ENCODE measurements around the gene FBXO11. TPM values are rescaled to one million over a fixed set of nuclear protein-coding genes. Genes with fewer than 3 reads are reported as not detected.
"Not testable (repeated sequence)": the region's sequence is repeated elsewhere in the genome, so short reads cannot be mapped to it uniquely, and the experiment has no call there.

The FBXO11 gene
- total RNA-seq, 2 donors from 2014 or later, result 42.7 to 48.4 TPM

DNA sequence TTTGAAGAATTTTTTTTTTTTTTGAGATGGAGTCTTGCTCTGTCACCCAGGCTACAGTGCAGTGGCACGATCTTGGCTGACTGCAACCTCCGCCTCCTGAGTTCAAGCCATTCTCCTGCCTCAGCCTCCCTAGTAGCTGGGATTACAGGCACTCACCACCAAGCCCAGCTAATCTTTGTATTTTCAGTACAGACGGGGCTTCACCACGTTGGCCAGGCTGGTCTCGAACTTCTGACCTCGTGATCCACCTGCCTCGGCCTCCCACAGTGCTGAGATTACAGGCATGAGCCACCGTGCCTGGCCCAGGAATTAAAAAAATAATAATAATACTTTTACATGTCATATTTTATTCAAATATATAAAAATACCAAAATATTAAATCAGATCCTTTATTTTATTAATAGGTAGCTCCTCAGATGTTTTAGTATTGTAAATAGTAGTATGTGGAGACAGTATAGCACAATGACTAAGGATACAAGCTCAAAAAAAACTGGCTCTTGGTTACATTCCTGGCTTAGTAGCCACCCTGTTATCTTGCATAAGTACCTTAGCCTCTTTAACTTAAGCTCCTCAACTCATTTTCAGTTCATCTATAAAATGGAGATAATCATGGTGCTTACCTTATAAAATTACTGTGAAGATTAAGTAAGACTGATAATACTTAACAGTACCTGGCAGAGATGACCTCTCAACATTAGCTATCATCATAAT lies 53.1 kb downstream of the FBXO11 start:
- H3K36me3 Mint-ChIP-seq; ATAC-seq; H3K27ac Mint-ChIP-seq; DNase-seq (ENCODE audit: low spot score); H3K9me3 Mint-ChIP-seq; H3K27me3 Mint-ChIP-seq; H3K4me3 Mint-ChIP-seq: not testable (repeated sequence)
- peaks cover 33 to 45% of the 10 kb centered on the region in 2 donors for H3K4me1 Mint-ChIP-seq (ENCODE audit: low read depth in 2 of 2)

DNA sequence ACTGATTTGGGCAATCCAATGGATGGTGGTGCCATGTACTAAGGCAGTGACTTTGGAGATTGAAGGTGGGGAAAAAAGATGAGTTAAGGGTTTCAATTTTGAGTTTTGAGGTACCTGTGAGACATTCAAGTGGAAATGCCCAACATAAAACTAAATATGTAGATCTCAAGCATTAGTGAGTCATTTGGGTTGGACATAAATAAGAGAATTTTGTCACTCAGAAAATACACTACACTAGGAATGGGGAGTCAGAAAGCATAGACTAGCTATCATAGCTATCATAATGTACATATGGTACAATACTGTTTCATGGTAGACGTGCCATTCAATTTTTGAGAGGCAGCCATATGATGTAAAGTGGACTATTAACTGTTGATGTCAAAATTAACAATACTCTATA lies 56.1 kb downstream of the FBXO11 start:
- H3K36me3 Mint-ChIP-seq, result no peaks in the 10 kb centered on the region
- no peak overlapping the region for H3K27ac Mint-ChIP-seq
- H3K9me3 Mint-ChIP-seq, result no peaks in the 10 kb centered on the region
- DNase-seq (ENCODE audit: low spot score) (no peak), ATAC-seq (no peak)
- no peak overlapping the region for H3K4me3 Mint-ChIP-seq
- no peaks in the 10 kb centered on the region for H3K27me3 Mint-ChIP-seq
- H3K4me1 Mint-ChIP-seq (ENCODE audit: low read depth in 2 of 2), result peaks cover 21 to 22% of the 10 kb centered on the region in 2 donors

DNA sequence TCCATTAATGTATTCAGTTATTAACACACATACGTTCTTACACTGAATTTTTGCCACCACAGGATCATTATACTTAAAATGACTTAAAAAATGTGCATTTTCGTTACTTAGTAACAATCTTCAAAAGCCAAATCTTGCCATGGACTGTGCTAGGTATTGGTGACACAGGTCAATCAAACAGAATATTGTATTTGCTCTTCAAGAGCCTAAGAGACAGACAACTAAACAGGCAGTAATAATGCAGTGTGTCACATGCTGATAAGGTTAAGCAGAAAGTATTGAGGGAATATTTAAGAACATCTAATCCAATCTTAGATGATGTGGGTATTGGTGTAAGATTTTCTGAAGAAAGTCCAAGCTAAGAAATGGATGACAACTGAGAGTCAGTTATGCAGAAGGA lies 56.9 kb downstream of the FBXO11 start:
- H3K4me1 Mint-ChIP-seq (ENCODE audit: low read depth in 2 of 2), result peaks cover 26 to 30% of the 10 kb centered on the region in 2 donors
- H3K27ac Mint-ChIP-seq, result no peak overlapping the region
- no peak for ATAC-seq
- H3K27me3 Mint-ChIP-seq, result no peaks in the 10 kb centered on the region
- H3K9me3 Mint-ChIP-seq, result no peaks in the 10 kb centered on the region
- no peaks in the 10 kb centered on the region for H3K36me3 Mint-ChIP-seq
- no peak overlapping the region for H3K4me3 Mint-ChIP-seq
- DNase-seq (ENCODE audit: low spot score), result no peak

DNA sequence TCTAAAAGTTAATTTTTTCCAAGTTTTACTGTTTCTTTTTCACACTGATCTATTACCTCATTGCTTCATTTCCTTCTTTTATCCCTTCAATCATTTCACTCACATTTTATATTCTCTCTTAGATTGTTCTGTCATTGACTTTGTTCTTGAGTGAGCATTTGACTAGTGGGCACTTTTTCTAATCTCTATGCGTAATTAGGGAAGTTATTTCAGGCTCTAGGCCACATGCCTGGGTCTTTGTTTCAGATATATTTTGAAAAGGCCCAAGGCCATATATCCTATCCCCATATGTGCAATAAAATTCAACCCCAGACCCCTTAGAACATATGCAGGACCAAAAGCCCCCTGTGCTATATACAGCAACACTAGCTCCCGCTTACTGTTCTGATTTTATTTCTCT lies 62.1 kb downstream of the FBXO11 start:
- H3K27ac Mint-ChIP-seq, result peak overlapping the region; percentile 9 to 11
- no peaks in the 10 kb centered on the region for H3K9me3 Mint-ChIP-seq
- no peaks in the 10 kb centered on the region for H3K36me3 Mint-ChIP-seq
- H3K4me1 Mint-ChIP-seq (ENCODE audit: low read depth in 2 of 2), result peaks cover 21 to 33% of the 10 kb centered on the region in 2 donors
- H3K4me3 Mint-ChIP-seq, result peak overlapping the region; percentile 2
- H3K27me3 Mint-ChIP-seq, result no peaks in the 10 kb centered on the region
- ATAC-seq, result no peak
- no peak for DNase-seq (ENCODE audit: low spot score)

DNA sequence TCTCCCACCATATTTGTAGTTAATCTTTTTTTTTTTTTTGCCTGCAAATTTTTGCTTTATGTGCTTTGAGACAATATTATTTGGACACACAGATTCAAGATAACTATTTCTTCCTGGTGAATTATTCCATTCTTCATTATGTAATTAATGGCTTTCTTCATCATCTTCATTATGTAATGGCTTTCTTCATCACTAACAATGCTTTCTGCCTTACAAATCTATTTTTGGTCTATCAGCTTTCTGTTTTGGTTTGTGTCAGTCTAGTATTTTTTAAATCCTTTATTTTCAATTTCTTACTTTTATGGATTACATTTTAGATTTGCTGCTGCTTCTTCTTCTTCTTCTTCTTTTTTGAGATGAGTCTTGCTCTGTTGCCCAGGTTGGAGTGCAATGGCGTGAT lies 62.9 kb downstream of the FBXO11 start:
- H3K4me3 Mint-ChIP-seq, result no peak overlapping the region
- no peak for ATAC-seq
- no peaks in the 10 kb centered on the region for H3K9me3 Mint-ChIP-seq
- H3K27ac Mint-ChIP-seq, result peak overlapping the region in 1 of 2 donors; percentile 11
- H3K4me1 Mint-ChIP-seq (ENCODE audit: low read depth in 2 of 2), result peaks cover 21 to 33% of the 10 kb centered on the region in 2 donors
- DNase-seq (ENCODE audit: low spot score), result no peak
- H3K27me3 Mint-ChIP-seq, result no peaks in the 10 kb centered on the region
- H3K36me3 Mint-ChIP-seq, result peaks cover 5% of the 10 kb centered on the region

DNA sequence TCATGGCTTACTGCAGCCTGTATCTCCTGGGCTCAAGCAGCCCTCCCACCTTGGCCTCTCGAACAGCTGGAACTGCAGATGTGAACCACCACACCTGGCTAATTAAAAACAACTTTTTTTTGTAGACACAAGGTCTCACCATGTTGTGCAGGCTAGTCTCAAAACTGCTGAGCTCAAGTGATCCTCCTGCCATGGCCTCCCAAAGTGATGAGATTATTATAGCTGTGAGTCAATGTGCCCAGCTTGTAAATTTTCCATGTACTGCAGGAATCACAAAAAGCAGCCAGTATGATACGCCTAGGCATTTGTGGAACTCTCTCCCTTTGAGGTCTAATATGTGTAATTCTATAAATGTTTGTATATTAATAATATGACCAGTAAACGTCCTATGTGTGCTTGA lies 63.5 kb downstream of the FBXO11 start:
- DNase-seq (ENCODE audit: low spot score) (no peak), ATAC-seq (no peak)
- peaks cover 21 to 29% of the 10 kb centered on the region in 2 donors for H3K4me1 Mint-ChIP-seq (ENCODE audit: low read depth in 2 of 2)
- peaks cover 5% of the 10 kb centered on the region for H3K36me3 Mint-ChIP-seq
- H3K4me3 Mint-ChIP-seq, result no peak overlapping the region
- H3K9me3 Mint-ChIP-seq, result no peaks in the 10 kb centered on the region
- no peaks in the 10 kb centered on the region for H3K27me3 Mint-ChIP-seq
- peak overlapping the region in 1 of 2 donors; percentile 11 for H3K27ac Mint-ChIP-seq

DNA sequence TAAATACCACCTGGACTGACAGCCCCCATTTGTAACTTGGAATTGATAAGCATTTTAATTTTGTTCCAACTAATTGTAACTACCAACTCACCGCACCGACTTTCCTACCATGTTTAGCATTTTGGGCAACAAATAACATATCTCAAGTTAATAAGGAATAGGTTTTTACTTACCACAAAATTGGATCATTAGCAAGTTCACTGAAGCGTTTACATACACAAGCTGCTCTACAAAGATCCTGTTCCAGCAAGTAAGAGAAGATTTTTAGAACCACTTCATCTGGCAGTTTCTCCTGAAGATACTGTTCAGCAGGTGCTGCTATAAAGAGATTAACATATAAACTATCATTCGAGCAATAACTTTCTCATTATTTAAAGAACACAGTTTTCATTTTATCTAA lies 67.6 kb downstream of the FBXO11 start:
- peaks cover 10 to 13% of the 10 kb centered on the region in 2 donors for H3K4me1 Mint-ChIP-seq (ENCODE audit: low read depth in 2 of 2)
- DNase-seq (ENCODE audit: low spot score), result no peak
- no peaks in the 10 kb centered on the region for H3K27me3 Mint-ChIP-seq
- H3K9me3 Mint-ChIP-seq, result no peaks in the 10 kb centered on the region
- no peak for ATAC-seq
- H3K27ac Mint-ChIP-seq, result peak overlapping the region in 1 of 2 donors; percentile 23
- no peak overlapping the region for H3K4me3 Mint-ChIP-seq
- H3K36me3 Mint-ChIP-seq, result peaks cover 12% of the 10 kb centered on the region

DNA sequence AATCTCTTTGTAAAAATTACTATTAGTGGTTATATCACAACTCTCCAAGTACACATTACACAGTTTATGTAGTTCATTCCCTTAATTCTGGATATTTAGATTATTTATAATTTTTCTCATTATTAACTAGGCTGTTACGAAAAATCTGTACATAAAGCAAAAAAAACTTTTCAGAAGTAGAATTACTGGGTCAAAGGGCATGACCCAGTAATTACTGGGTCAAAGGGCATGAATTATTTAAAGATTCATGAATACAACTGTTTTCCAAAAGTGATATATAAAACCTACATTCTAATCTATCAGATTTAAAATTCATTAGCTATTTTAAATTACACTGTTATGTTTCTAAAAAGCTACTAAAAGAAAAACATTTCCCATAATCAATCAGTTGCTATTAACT lies 68.0 kb downstream of the FBXO11 start:
- Mint-ChIP-seq H3K4me1 (ENCODE audit: low read depth in 2 of 2) (peaks cover 6 to 8% of the 10 kb centered on the region in 2 donors), H3K4me3 (no peak overlapping the region), H3K9me3 (no peaks in the 10 kb centered on the region), H3K27me3 (no peaks in the 10 kb centered on the region), H3K36me3 (peaks cover 12% of the 10 kb centered on the region), H3K27ac (no peak overlapping the region)
- DNase-seq (ENCODE audit: low spot score) (no peak), ATAC-seq (no peak)

DNA sequence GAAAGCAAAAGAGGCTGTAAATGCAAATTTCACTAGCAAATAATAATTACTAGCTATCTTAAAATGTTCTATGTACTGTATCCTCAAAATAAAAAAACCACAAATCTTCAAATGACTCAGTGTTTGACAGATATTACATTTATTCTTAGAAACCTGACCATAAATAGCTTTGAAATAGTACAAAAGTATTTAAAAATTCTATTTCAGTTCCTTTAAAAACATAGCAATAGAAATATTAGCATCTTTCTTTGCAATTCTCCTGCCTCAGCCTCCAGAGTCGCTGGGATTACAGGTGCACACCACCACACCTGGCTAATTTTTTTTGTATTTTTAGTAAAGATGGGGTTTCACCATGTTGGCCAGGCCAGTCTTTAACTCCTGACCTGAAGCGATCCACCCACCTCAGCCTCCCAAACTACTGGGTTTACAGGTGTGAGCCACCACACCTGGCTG lies 72.8 kb downstream of the FBXO11 start:
- ATAC-seq (no peak), DNase-seq (ENCODE audit: low spot score) (no peak)
- H3K27ac Mint-ChIP-seq, result no peak overlapping the region
- no peaks in the 10 kb centered on the region for H3K27me3 Mint-ChIP-seq
- no peaks in the 10 kb centered on the region for H3K9me3 Mint-ChIP-seq
- no peaks in the 10 kb centered on the region for H3K4me1 Mint-ChIP-seq (ENCODE audit: low read depth in 2 of 2)
- H3K36me3 Mint-ChIP-seq, result peaks cover 26% of the 10 kb centered on the region
- no peak overlapping the region for H3K4me3 Mint-ChIP-seq

DNA sequence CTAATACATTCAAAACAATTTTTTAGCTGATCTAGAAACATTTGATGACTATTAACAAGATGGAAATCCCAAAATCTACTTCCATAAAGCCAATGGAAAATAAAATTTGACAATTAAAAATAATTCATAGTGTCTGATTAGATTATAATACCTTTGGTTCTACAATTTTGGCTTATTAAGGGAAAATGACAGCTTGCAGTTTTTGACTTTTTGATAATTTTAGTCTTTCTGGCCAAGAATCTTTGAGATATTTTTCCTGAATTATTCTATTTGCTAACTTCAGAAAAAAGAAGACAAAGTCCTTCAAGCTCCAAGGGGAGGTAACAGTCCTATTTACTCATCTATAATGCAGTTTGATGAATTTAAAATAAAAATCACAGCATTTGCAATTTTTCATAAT lies 83.8 kb downstream of the FBXO11 start:
- no peak overlapping the region for H3K4me3 Mint-ChIP-seq
- no peaks in the 10 kb centered on the region for H3K27me3 Mint-ChIP-seq
- no peak overlapping the region for H3K27ac Mint-ChIP-seq
- no peak for ATAC-seq
- no peaks in the 10 kb centered on the region for H3K4me1 Mint-ChIP-seq (ENCODE audit: low read depth in 2 of 2)
- peaks cover 12% of the 10 kb centered on the region for H3K36me3 Mint-ChIP-seq
- DNase-seq (ENCODE audit: low spot score), result no peak
- H3K9me3 Mint-ChIP-seq, result no peaks in the 10 kb centered on the region

DNA sequence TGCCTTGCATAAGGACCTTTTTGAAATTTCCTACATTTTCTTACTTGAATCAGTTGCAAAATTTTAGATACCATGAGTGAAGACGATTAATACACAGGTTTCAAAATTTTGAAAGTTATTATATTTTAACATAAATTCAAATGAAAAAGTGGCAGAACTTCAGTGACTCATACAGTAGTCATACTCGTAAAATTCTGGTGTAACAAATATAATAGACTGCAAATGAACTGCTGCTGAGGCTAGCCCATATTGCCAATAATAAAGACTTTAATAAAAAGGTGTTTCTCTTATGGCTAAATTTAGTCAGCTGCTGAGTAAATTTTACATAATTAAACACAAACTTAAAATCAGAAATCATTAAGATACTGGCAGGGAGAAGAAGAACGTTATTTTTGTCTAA lies 86.5 kb downstream of the FBXO11 start:
- H3K36me3 Mint-ChIP-seq, result peaks cover 14% of the 10 kb centered on the region
- H3K4me1 Mint-ChIP-seq (ENCODE audit: low read depth in 2 of 2), result no peaks in the 10 kb centered on the region
- no peak for DNase-seq (ENCODE audit: low spot score)
- no peak overlapping the region for H3K27ac Mint-ChIP-seq
- no peaks in the 10 kb centered on the region for H3K9me3 Mint-ChIP-seq
- no peak overlapping the region for H3K4me3 Mint-ChIP-seq
- no peaks in the 10 kb centered on the region for H3K27me3 Mint-ChIP-seq
- no peak for ATAC-seq

DNA sequence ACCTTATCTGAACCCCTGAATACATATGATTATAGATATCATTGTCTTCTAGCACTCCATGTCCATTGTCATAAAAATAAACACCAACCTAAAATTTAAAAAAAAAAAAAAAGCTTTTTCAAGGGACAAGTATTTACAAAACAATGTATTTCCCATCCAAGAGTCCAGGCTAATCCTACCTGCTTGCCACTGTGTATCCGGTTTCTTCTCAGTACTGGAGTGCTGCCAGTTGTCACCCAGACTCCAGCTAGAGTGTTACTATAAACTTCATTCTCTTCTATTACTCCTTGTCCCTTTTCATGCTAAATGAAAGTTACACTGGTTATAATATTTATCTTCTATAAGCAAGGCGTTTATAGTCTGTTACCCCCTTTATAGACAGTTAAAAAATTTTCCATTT lies 87.5 kb downstream of the FBXO11 start:
- Mint-ChIP-seq H3K36me3 (peaks cover 17% of the 10 kb centered on the region), H3K4me1 (ENCODE audit: low read depth in 2 of 2) (no peaks in the 10 kb centered on the region), H3K9me3 (no peaks in the 10 kb centered on the region), H3K27ac (peak overlapping the region in 1 of 2 donors; percentile 19), H3K27me3 (no peaks in the 10 kb centered on the region), H3K4me3 (no peak overlapping the region)
- ATAC-seq (no peak), DNase-seq (ENCODE audit: low spot score) (no peak)

DNA sequence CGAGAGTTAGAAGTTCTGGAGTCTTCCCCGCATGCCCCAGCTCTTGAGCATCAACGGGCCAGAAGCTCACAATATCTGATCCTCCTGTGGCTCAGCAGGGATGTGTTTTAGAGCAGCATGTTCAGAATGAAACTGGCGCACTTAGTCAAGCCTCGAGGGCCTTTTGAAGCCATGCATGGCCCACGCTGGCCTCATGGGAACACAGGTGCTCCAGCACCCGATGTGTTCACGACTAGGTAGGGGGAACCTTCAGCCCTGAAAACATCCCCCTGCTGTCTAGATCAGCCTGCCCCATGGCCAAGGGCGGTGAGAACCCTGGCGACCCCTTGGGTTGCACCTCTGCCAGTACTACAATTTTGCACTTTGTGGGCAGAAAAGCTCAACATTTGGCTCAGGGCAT lies 90.5 kb downstream of the FBXO11 start:
- Mint-ChIP-seq H3K4me1 (ENCODE audit: low read depth in 2 of 2) (peaks cover 0 to 7% of the 10 kb centered on the region in 2 donors), H3K36me3 (peaks cover 26% of the 10 kb centered on the region), H3K9me3 (no peaks in the 10 kb centered on the region), H3K27ac (no peak overlapping the region), H3K4me3 (no peak overlapping the region), H3K27me3 (no peaks in the 10 kb centered on the region)
- no peak for DNase-seq (ENCODE audit: low spot score)
- no peak for ATAC-seq

DNA sequence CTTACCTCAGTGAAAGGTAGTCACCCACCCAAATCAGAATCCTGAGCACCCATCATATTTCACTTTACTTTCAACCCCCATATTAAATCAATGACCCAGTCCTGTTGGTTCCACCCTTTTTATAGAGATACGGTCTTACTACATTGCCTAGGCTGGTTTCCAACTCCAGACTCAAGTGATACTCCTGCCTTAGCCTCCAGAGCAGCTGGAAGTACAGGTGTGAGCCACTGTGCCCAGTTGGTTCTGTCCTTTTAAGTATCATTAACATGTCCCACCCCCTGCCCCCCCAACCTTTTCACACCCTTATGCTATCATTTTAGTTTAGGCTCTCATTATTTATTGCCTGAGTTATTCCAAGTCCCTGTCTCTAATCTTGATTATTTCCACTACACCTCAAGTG lies 94.6 kb downstream of the FBXO11 start:
- Mint-ChIP-seq H3K27ac (peak overlapping the region; percentile 16 to 21), H3K4me3 (no peak overlapping the region), H3K27me3 (no peaks in the 10 kb centered on the region), H3K9me3 (no peaks in the 10 kb centered on the region), H3K4me1 (ENCODE audit: low read depth in 2 of 2) (peaks cover 4 to 7% of the 10 kb centered on the region in 2 donors), H3K36me3 (peaks cover 23% of the 10 kb centered on the region)
- no peak for DNase-seq (ENCODE audit: low spot score)
- ATAC-seq, result no peak

DNA sequence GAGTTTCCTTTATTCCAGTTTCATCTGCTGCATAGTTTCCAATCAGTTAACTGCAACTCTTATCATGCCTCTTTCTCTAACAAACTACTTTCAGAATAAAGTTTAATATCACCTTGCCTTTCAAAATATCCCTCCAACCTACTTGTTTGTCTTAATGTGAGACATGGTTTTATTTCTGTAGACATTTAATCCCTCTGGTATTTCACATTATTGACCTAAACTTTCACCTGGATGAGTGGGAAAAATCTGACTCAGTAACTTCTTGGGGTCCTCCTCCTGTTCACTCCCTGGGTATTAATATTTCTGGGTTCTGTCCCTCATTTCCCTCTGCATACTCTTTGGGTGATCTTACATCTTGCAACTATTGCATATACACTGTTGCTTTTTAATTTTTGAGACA lies 95.4 kb downstream of the FBXO11 start:
- H3K27me3 Mint-ChIP-seq, result no peaks in the 10 kb centered on the region
- peaks cover 4 to 7% of the 10 kb centered on the region in 2 donors for H3K4me1 Mint-ChIP-seq (ENCODE audit: low read depth in 2 of 2)
- no peak for DNase-seq (ENCODE audit: low spot score)
- no peak overlapping the region for H3K4me3 Mint-ChIP-seq
- peaks cover 29% of the 10 kb centered on the region for H3K36me3 Mint-ChIP-seq
- peak overlapping the region; percentile 21 to 45 for H3K27ac Mint-ChIP-seq
- ATAC-seq, result no peak
- no peaks in the 10 kb centered on the region for H3K9me3 Mint-ChIP-seq

Data from natural killer cell treated with Interleukin-12 subunit alpha and Interleukin-12 subunit beta and Interleukin-15 and Interleukin-18, amount 100 ng/mL, for 72 hours (primary cell).